NCI-H2196 (cell line): ENCODE results near the gene SPINT4.
A peak's percentile ranks its signal among the peaks of the same experiment; 100 is the strongest.
"Not testable (repeated sequence)": the region's sequence is repeated elsewhere in the genome, so short reads cannot be mapped to it uniquely, and the experiment has no call there.

Experiments
- DNase-seq: peaks from one replicate; lab custom pipeline; 2025; ENCODE audit not compliant: unreplicated experiment; lab: John Stamatoyannopoulos, UW

SPINT4 gene

DNA sequence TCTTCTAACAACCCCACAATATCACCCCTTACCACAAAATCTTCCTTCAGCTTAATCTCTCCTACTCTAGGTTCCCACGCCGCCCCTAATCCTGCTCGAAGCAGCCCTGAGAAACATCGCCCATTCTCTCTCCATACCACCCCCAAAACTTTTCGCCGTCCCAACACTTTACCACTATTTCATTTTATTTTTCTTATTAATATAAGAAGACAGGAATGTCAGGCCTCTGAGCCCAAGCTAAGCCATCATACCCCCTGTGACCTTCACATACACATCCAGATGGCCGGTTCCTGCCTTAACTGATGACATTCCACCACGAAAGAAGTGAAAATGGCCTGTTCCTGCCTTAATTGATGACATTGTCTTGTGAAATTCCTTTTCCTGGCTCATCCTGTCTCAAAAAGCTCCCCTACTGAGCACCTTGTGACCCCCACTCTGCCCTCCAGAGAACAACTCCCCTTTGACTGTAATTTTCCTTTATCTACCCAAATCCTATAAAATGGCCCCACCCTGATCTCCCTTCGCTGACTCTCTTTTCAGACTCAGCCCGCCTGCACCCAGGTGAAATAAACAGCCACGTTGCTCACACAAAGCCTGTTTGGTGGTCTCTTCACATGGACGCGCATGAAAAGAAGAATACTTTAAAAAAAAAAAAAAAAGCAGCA, 42.6 kb downstream of the SPINT4 start:
- DNase-seq: not testable (repeated sequence)

DNA sequence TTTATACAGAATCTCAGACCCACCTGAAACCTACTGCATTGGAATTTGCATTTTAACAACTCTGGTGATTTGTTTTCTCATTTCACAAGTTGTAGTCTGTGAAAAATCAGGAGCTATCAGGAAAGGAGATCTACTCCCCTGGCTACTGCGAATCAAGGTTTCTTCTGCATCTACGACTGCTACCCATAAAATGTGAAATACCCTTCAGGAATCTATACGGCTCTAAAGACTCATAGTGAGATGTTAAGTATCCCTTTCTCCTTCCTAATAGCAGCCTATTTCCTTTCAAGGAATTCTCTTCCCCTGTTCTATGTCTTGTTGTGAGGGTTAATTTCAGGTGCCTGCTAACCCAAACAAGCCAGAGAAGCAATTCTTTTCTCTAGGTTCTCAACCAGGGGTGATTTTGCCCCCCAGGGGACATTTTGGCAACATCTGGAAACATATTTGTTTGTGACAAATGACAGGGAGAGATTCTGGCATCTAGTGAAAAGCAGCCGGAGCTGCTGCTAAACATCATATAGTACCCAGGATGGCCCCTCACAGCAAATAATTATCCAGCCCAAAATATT, 43.2 kb downstream of the SPINT4 start:
- no peak for DNase-seq

DNA sequence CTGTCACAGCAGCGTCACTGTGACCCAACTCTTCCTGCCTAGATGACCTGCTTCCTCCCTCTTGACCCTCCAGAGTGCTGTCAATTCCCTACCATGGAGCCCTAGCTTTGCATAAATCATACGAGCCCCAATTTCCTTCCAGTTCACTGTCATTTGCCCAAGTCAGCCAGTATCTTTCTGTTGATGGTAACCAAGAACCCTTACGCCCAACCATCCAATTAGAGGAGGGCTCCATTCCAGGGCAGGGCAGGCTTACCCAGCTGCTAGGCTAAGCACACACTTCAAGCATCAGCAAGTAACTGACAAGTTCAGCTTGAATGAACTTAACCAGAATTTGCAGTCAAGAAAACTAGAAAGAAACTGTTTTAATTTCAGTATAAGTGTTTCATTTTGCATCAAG, 43.8 kb downstream of the SPINT4 start:
- DNase-seq: no peak

DNA sequence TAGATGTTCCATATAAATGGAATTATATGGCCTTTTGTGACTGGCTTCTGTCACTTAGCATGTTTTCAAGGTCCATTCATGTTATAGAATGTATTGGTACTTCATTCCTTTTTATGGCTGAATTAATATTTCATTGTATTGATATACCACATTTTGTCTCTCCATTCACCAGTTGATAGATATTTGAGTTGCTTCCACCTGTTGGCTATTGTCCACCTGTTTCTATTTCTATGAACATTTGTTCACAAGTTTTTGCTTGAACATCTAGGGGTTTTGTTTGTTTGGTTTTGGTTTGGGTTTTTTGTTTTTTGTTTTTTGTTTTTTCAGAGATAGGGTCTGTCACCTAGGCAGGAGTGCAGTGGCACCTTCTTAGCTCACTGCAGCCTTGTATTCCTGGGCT, 46.3 kb downstream of the SPINT4 start:
- DNase-seq: no peak

DNA sequence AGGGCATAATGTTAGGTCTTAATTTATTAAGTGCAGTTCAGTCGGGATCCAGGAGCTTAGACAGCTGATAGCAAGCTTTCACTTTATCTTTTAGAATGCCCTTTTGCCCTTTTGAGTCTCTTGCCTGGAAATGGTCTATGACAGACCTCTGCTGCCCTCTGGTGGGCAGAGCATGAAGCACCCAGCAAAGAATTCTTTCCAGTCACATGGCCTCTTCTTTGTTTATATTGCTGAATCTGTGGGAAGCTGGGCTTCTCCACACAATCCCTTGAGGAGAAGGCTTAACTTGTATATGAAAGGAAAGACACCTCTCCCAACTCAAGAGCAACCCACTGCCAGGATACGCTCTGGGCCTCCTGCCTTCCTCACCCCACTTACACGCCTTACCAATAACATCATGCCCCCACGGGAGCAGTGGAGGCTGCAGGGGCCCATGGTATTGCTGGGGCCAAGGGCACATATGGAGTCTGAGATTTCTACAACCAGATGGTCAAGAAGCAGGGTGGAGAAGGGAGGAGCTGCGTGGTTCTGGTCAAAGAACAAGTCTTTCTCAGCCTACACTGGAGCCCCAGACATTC, 49.1 kb downstream of the SPINT4 start:
- DNase-seq: peak; percentile 90

DNA sequence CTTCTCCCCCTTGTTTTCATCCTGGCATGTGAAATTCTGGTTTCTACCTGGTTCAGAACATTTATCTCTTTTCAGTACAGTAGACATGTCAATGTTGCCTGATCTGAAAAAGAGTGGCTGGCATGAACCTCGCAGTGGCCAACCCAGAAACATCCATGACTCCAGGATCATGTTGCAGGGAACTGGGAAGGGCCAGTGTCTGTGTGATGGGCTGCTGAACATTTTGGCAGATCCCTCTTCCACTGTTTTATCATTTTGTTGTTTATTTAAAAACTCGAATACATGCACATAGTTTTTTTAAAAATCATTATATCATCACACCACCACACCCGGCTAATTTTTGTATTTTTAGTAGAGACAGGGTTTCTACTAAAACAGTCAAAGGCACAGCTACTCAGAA, 50.5 kb downstream of the SPINT4 start:
- no peak for DNase-seq

DNA sequence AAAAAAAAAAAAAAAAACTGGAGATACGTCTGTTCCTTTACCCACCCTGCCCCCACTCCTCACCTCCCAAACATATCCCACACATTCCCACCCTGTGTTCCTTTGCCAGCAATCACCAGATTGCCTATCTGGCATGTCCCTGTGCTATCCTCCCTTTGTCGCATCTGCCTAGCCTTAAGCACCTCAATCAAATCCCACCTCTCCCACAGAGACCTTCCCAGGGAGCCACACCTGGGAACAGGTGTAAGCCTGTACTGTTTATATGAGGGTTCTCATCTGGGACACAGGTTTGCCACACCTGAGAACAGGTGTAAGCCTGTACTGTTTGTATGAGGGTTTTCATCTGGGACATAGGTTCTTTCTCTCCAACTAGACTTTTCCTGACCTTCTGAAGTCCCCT, 52.8 kb downstream of the SPINT4 start:
- DNase-seq: no peak

DNA sequence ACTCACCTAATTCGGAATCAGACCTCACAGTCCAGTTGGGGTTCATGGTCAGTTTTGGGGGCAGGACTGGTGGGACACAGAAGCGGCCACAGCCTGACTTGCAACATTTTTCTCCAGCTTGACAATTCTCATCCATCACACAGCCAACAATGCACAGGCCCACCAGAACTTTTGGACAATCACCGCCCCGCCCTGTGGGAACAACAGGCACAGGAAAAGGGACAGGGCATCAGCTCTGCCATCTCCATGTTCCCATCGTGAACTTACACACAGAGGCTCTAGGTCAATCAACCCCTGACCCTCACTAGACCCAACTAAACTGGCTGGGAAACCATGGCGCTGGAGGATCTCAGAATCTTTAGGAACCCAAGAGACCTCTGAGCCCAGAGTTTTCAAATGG, 53.3 kb downstream of the SPINT4 start:
- no peak for DNase-seq
